Mesenchymal stem cell (in vitro differentiated cells and primary cell): ENCODE measurements around the gene ACOX3.

Experiments
- DNase-seq: peaks from one replicate; pipeline ENCODE4 v3.0.0-alpha.2; 2013
- H2AFZ ChIP-seq: one replicate; pipeline ENCODE4 v1.6.1; 2013; ENCODE audit warnings: low read depth, mild to moderate bottlenecking, control low read depth, inconsistent platforms, low read length, moderate library complexity
- H2AK5ac ChIP-seq: 2 replicates; pipeline ENCODE4 v1.6.1; 2013; ENCODE audit warnings: low read length, moderate library complexity, mild to moderate bottlenecking, inconsistent platforms; ENCODE audit not compliant: severe bottlenecking
- H2BK120ac ChIP-seq: one replicate; pipeline ENCODE4 v1.6.1; 2013; ENCODE audit warnings: low read depth, mild to moderate bottlenecking, inconsistent platforms, low read length, moderate library complexity
- H2BK12ac ChIP-seq, 2 experiments: one replicate each; pipeline ENCODE4 v1.6.1; 2013; ENCODE audit warnings: inconsistent platforms in 2 of 2, low read length in 2 of 2, mild to moderate bottlenecking in 2 of 2, moderate library complexity in 2 of 2, control low read depth in 1 of 2
- H2BK15ac ChIP-seq: one replicate; pipeline ENCODE4 v1.6.1; 2013; ENCODE audit warnings: mild to moderate bottlenecking, low read depth, inconsistent platforms; ENCODE audit not compliant: poor library complexity, severe bottlenecking
- H2BK5ac ChIP-seq: 2 replicates; pipeline ENCODE4 v1.6.1; 2013; ENCODE audit warnings: low read depth, mild to moderate bottlenecking, low read length, control low read depth, inconsistent platforms; ENCODE audit not compliant: poor library complexity, severe bottlenecking
- H3K14ac ChIP-seq, 2 experiments: one replicate each; pipeline ENCODE4 v1.6.1; 2013; ENCODE audit warnings: inconsistent platforms in 2 of 2, low read length in 2 of 2, control low read depth in 1 of 2, mild to moderate bottlenecking in 1 of 2, moderate library complexity in 1 of 2
- H3K18ac ChIP-seq, 2 experiments: one replicate each; pipeline ENCODE4 v1.6.1; 2013; ENCODE audit warnings: inconsistent platforms in 2 of 2, low read length in 2 of 2, control low read depth in 1 of 2, low read depth in 1 of 2, mild to moderate bottlenecking in 1 of 2
- H3K23ac ChIP-seq, 2 experiments: one replicate each; pipeline ENCODE4 v1.6.1; 2013; ENCODE audit warnings: inconsistent platforms in 2 of 2, low read length in 2 of 2, mild to moderate bottlenecking in 2 of 2, moderate library complexity in 2 of 2, control low read depth in 1 of 2
- H3K27ac ChIP-seq: 2 replicates; pipeline ENCODE4 v1.5.1; 2013; ENCODE audit warnings: mild to moderate bottlenecking, moderate library complexity, low read length, control low read depth, inconsistent platforms; ENCODE audit not compliant: poor library complexity, severe bottlenecking
- H3K27me3 ChIP-seq, 2 experiments: 2 replicates each; pipeline versions ENCODE4 v1.6.1 to v1.7.0; 2013; ENCODE audit warnings: low read length in 2 of 2, mild to moderate bottlenecking in 2 of 2, moderate library complexity in 2 of 2, control low read depth in 1 of 2, inconsistent platforms in 1 of 2; ENCODE audit not compliant: control insufficient read depth in 1 of 2, insufficient read depth in 1 of 2
- H3K36me3 ChIP-seq, 2 experiments: 2 replicates each; pipeline versions ENCODE4 v1.6.1 to v1.7.0; 2013; ENCODE audit warnings: low read length in 2 of 2, control low read depth in 1 of 2, inconsistent platforms in 1 of 2, low read depth in 1 of 2, mild to moderate bottlenecking in 1 of 2; ENCODE audit not compliant: insufficient read depth in 2 of 2, control insufficient read depth in 1 of 2
- H3K4ac ChIP-seq, 2 experiments: one replicate each; pipeline ENCODE4 v1.6.1; 2013; ENCODE audit warnings: inconsistent platforms in 2 of 2, low read length in 2 of 2, mild to moderate bottlenecking in 2 of 2, moderate library complexity in 2 of 2, control low read depth in 1 of 2, low read depth in 1 of 2
- H3K4me1 ChIP-seq: 2 replicates; pipeline ENCODE4 v1.6.1; 2013; ENCODE audit warnings: low read depth, low read length, control low read depth; ENCODE audit not compliant: control insufficient read depth, insufficient read depth
- H3K4me2 ChIP-seq: 2 replicates; pipeline ENCODE4 v1.6.1; 2013; ENCODE audit warnings: low read length, mild to moderate bottlenecking, inconsistent platforms; ENCODE audit not compliant: poor library complexity, severe bottlenecking
- H3K4me3 ChIP-seq, 2 experiments: 2 replicates each; pipeline versions ENCODE4 v1.5.1 to v1.7.0; 2013; ENCODE audit warnings: low read length in 2 of 2, mild to moderate bottlenecking in 2 of 2, control low read depth in 1 of 2, low read depth in 1 of 2; ENCODE audit not compliant: insufficient read depth in 1 of 2
- H3K79me1 ChIP-seq: replicated peaks from 2 replicates; pipeline ENCODE4 v1.6.1; 2013; ENCODE audit warnings: mild to moderate bottlenecking, control low read depth, low read length, inconsistent platforms; ENCODE audit not compliant: poor library complexity, severe bottlenecking
- H3K9ac ChIP-seq: 2 replicates; pipeline ENCODE4 v1.7.0; 2013; ENCODE audit warnings: mild to moderate bottlenecking, low read length, moderate library complexity
- H3K9me3 ChIP-seq: 2 replicates; pipeline ENCODE4 v1.7.0; 2013; ENCODE audit warnings: mild to moderate bottlenecking, low read length; ENCODE audit not compliant: control insufficient read depth
- H4K8ac ChIP-seq: one replicate; pipeline ENCODE4 v1.6.1; 2013; ENCODE audit warnings: inconsistent platforms, mild to moderate bottlenecking, low read length, moderate library complexity
- H4K91ac ChIP-seq: one replicate; pipeline ENCODE4 v1.6.1; 2013; ENCODE audit warnings: mild to moderate bottlenecking, low read length, inconsistent platforms
- WGBS: methylation state at CpG from one replicate; pipeline ENCODE4 v1.1.7; 2013; ENCODE audit warnings: mixed read lengths; 5-methylcytosine and 5-hydroxymethylcytosine counted together

Gene ACOX3

DNA sequence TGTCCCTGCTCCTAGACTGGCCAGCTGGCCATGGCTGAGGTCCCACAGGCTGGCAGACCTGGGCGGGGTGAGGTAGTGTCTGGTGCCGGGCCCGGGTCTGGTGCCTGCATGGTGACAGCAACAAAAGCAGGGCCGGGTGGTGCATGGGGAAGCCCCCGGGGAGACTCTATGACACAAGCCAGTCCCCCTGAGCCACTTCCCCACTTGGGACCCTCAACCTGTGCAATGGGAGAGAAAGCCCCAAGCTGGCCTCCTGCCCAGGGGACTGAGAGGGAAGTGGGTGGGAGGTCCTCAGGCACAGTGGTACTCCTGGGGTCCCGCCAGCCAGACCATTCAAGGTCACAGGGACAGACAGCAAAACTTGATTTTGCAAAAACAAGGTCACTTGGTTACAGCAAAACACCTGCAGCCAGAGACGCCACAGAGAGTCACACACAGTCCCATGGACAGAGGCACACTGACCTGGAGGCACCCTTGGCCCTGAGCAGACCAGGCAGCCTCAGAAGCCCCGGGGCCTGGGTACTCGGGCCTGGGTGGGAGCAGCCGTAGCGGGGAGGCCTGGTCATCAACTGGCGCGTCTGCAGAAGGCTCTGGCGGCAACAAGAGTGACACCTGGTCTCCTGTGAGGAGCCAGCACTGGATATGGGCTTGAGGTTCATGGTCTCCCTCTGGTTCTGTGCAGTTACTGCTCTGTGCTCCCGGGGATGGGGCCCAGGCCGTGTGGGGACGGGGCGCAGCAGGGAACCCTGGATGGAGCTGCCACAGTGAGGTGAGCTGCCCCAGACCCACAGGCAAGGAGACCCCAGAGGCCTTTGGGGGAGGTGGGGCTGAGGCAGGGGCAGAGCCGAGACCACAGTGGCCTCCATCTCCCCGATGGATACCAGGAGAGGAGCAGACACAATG is 110.4 kb downstream of the ACOX3 start:
- Histone ChIP-seq H3K27ac (no peak overlapping the region), H3K36me3 (no peaks in the 10 kb centered on the region), H3K9me3 (peaks cover 9% of the 10 kb centered on the region), H3K27me3 (peaks cover 0 to 18% of the 10 kb centered on the region in 2 experiments), H2AFZ (no peak overlapping the region), H3K4me2 (no peak overlapping the region), H2BK15ac (peak overlapping the region; percentile 7), H4K8ac (no peak overlapping the region), H3K4ac (no peak overlapping the region), H3K9ac (no peak overlapping the region), H2AK5ac (no peak overlapping the region), H3K4me1 (peaks cover 11% of the 10 kb centered on the region), H2BK120ac (no peak overlapping the region), H2BK5ac (no peak overlapping the region), H3K4me3 (no peak overlapping the region), H3K18ac (no peak overlapping the region), H3K23ac (no peak overlapping the region), H3K14ac (no peak overlapping the region), H4K91ac (no peak overlapping the region), H2BK12ac (no peak overlapping the region), H3K79me1 (no peaks in the 10 kb centered on the region)
- DNase-seq = no peak
- 90% methylated on average over 17 of the region's 20 CpGs for WGBS

DNA sequence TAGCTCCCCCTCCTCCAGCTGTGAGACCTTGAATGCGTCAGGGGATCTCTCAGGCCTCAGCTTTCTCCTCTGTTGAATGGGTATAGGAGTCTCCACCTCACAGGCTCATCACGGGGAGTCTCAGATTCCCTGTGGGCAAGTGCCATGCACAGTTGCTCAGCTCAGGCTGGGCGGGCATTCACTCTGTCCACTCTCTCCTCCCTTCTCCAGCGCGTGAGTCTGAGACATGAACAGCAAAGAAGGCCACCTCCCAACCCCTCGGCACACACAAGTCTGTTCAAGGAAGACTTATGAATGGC is 111.0 kb downstream of the ACOX3 start:
- Histone ChIP-seq H2BK120ac (no peak overlapping the region), H2BK15ac (no peak overlapping the region), H3K18ac (no peak overlapping the region), H3K4me2 (no peak overlapping the region), H2BK5ac (no peak overlapping the region), H3K23ac (no peak overlapping the region), H3K79me1 (no peaks in the 10 kb centered on the region), H3K14ac (no peak overlapping the region), H3K9me3 (peaks cover 9% of the 10 kb centered on the region), H3K36me3 (no peaks in the 10 kb centered on the region), H2AK5ac (no peak overlapping the region), H3K4me1 (peaks cover 7% of the 10 kb centered on the region), H3K27me3 (peaks cover 0 to 18% of the 10 kb centered on the region in 2 experiments), H2BK12ac (no peak overlapping the region), H2AFZ (no peak overlapping the region), H3K4me3 (no peak overlapping the region), H3K9ac (no peak overlapping the region), H4K91ac (no peak overlapping the region), H3K4ac (no peak overlapping the region), H4K8ac (no peak overlapping the region), H3K27ac (no peak overlapping the region)
- DNase-seq = no peak
- WGBS = 76% methylated on average over 6 of the region's 6 CpGs

DNA sequence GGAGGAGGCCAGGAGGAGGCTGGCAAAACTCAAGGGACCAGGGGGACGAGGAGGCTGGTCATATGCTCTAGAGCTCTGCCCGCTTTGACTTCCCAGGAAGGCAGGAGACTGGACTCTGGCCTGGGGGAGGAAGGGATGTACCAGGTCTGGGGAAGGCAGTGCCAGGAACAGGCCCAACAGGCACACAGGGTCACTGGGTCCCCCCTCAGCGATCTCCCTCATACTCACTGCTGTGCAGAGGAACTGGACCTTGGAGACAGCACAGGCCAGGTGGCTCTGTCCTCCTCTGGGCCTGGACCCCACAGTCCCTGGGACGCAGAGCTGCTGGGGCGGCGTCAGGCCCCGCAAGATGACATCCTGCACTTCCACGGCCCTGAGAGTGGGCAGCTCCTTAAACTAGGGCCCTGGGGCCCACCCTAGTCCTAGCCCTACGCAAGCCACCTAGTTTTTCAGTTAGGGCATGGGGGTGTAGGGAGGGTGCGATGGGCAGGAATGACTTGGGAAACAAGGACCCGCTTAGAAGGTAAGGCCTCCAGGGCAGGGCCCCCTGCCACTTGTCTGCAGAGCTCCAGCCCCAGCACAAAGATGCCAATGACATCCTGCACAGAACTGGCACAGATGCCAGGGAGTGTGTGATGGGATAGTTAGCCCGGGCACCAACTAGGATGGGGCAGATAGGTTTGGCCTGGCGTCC is 111.5 kb downstream of the ACOX3 start:
- no peak overlapping the region for H4K8ac ChIP-seq
- peaks cover 7% of the 10 kb centered on the region for H3K4me1 ChIP-seq
- no peak overlapping the region for H2BK15ac ChIP-seq
- no peak overlapping the region for H3K18ac ChIP-seq
- no peak overlapping the region for H4K91ac ChIP-seq
- H3K23ac ChIP-seq = no peak overlapping the region
- H2BK120ac ChIP-seq = no peak overlapping the region
- no peaks in the 10 kb centered on the region for H3K79me1 ChIP-seq
- H3K27me3 ChIP-seq = peaks cover 2 to 13% of the 10 kb centered on the region in 2 experiments
- no peak overlapping the region for H3K4ac ChIP-seq
- 82% methylated on average over 13 of the region's 13 CpGs for WGBS
- no peak overlapping the region for H3K27ac ChIP-seq
- H2BK5ac ChIP-seq = no peak overlapping the region
- H3K36me3 ChIP-seq = no peaks in the 10 kb centered on the region
- no peak overlapping the region for H3K4me2 ChIP-seq
- peaks cover 12% of the 10 kb centered on the region for H3K9me3 ChIP-seq
- DNase-seq = no peak
- H2BK12ac ChIP-seq = no peak overlapping the region
- H2AK5ac ChIP-seq = no peak overlapping the region
- no peak overlapping the region for H3K9ac ChIP-seq
- H2AFZ ChIP-seq = no peak overlapping the region
- no peak overlapping the region for H3K14ac ChIP-seq
- H3K4me3 ChIP-seq = no peak overlapping the region

DNA sequence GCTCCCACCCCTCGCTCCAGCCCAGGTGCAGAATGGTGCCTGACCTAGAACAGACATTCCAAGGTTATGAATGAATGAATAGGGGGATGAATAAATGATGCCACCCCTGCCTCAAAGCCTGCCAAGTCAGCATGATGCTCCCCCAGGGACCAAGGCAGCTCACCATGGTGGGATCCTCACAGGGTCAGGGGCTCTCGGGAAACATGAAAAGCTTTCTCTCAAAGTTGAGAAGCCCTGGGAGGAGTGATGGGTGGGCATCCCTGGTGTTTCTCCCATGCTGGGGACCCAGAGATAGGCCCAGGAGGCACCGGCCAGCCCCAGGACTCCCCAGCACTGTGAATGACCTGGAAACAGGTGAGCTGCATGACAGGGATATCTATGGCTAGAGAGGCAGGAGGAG is 112.1 kb downstream of the ACOX3 start:
- Histone ChIP-seq H3K79me1 (no peaks in the 10 kb centered on the region), H2BK12ac (no peak overlapping the region), H2AFZ (no peak overlapping the region), H3K4me1 (peaks cover 7% of the 10 kb centered on the region), H4K8ac (no peak overlapping the region), H3K36me3 (no peaks in the 10 kb centered on the region), H3K27me3 (peaks cover 4 to 13% of the 10 kb centered on the region in 2 experiments), H2BK15ac (no peak overlapping the region), H3K23ac (no peak overlapping the region), H3K4ac (no peak overlapping the region), H3K9me3 (peaks cover 17% of the 10 kb centered on the region), H4K91ac (no peak overlapping the region), H3K4me3 (no peak overlapping the region), H3K9ac (no peak overlapping the region), H2AK5ac (no peak overlapping the region), H2BK5ac (no peak overlapping the region), H3K27ac (no peak overlapping the region), H3K18ac (no peak overlapping the region), H3K4me2 (no peak overlapping the region), H2BK120ac (no peak overlapping the region), H3K14ac (no peak overlapping the region)
- 97% methylated on average over 2 of the region's 3 CpGs for WGBS
- no peak for DNase-seq
